ENCODE results near the gene PTPRN2.

DNA sequence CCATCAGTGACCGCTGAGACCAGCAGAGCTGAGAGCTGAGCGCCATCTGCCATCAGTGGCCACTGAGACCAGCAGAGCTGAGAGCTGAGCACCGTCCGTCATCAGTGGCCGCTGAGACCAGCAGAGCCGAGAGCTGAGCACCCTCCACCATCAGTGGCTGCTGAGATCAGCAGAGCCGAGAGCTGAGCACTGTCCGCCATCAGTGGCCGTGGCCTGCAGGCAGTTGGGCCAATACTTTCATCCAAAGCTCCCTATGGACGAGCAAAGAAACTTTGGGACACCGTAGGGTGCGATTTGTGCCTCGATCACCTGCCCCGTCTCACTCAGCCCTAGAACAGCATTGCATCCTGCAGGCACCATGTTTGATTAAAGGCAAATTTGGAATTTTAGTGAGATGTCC, 985.0 kb downstream of the PTPRN2 start:
- TF ChIP-seq ZNF431 (CRISPR knock-in tag; IDR thresholded peaks at IDR 0.05) = no peak
- no peak for TF ChIP-seq MXI1 (IDR thresholded peaks at IDR 0.05; ENCODE audit: low read depth, low read length)
- no peak for TF ChIP-seq EP300 (IDR thresholded peaks at IDR 0.05; ENCODE audit: low read length)
- TF ChIP-seq MAZ (CRISPR knock-in tag; conservative IDR thresholded peaks at IDR 0.05 in 1 of 2, IDR thresholded peaks at IDR 0.05 in 1 of 2) = no peak
- TF ChIP-seq RHOXF2B (CRISPR knock-in tag; conservative IDR thresholded peaks at IDR 0.05) = no peak
- TF ChIP-seq POLR2A (conservative IDR thresholded peaks at IDR 0.05) = no peak
- no peak for TF ChIP-seq ZNF274 (IDR thresholded peaks at IDR 0.05; ENCODE audit: borderline replicate concordance, low read depth, low read length)
- TF ChIP-seq ATF1 (CRISPR knock-in tag; IDR thresholded peaks at IDR 0.05) = no peak
- TF ChIP-seq ATF1 (tag; IDR thresholded peaks at IDR 0.05) = no peak
